GM12874 (cell line): ENCODE results near the gene MTCH1.
A peak's percentile ranks its signal among the peaks of the same experiment; 100 is the strongest.

Experiments
- TF ChIP-seq, protein P1 (sequence below): IDR thresholded peaks from 2 replicates; pipeline ENCODE4 v1.5.1; 2011; ENCODE audit warnings: low read depth, mild to moderate bottlenecking, control low read depth, low read length, moderate library complexity; ENCODE audit not compliant: insufficient read depth

Gene MTCH1

DNA sequence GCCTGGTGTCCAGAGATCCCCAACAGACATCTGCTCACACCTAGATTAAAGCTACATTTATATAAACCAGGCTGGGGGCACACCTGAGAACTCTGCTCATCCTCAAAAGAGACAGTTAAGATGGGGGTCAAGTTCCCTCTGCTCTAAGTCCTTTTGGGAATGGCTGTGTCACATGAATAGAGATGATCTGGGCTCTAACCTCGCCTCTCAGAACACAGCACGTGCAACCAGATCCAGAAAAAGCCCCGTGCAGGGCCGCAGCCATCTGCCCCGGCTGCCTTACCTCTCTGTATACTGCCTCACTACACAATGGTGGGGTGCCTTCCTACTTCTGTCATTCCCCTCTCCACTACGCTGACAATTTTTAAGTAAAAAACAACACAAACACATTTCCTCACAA is 5.9 kb downstream of the MTCH1 start:
- TF ChIP-seq, protein P1, sequence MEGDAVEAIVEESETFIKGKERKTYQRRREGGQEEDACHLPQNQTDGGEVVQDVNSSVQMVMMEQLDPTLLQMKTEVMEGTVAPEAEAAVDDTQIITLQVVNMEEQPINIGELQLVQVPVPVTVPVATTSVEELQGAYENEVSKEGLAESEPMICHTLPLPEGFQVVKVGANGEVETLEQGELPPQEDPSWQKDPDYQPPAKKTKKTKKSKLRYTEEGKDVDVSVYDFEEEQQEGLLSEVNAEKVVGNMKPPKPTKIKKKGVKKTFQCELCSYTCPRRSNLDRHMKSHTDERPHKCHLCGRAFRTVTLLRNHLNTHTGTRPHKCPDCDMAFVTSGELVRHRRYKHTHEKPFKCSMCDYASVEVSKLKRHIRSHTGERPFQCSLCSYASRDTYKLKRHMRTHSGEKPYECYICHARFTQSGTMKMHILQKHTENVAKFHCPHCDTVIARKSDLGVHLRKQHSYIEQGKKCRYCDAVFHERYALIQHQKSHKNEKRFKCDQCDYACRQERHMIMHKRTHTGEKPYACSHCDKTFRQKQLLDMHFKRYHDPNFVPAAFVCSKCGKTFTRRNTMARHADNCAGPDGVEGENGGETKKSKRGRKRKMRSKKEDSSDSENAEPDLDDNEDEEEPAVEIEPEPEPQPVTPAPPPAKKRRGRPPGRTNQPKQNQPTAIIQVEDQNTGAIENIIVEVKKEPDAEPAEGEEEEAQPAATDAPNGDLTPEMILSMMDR: no peak

DNA sequence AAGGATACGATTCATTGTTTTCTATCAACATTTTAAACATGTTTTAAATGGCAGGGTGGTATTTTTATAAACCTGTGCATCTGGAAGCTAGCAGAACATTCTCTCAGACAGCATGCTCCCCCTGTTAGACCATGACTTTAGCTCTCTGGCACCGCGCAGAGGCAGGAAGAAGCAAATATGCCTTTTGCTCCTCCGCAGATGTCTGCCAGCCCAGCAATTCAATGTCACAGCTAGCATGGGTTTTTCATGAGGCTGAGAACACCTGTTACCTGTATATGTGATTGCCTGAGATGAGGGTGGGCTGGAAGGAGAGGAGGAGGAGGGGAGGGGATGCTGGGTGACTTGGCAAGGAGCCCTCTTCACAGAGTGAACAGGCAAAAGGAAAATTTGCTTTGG is 6.7 kb downstream of the MTCH1 start:
- TF ChIP-seq, protein P1: peak; percentile 58; the same call in 1 of the 2 replicates

DNA sequence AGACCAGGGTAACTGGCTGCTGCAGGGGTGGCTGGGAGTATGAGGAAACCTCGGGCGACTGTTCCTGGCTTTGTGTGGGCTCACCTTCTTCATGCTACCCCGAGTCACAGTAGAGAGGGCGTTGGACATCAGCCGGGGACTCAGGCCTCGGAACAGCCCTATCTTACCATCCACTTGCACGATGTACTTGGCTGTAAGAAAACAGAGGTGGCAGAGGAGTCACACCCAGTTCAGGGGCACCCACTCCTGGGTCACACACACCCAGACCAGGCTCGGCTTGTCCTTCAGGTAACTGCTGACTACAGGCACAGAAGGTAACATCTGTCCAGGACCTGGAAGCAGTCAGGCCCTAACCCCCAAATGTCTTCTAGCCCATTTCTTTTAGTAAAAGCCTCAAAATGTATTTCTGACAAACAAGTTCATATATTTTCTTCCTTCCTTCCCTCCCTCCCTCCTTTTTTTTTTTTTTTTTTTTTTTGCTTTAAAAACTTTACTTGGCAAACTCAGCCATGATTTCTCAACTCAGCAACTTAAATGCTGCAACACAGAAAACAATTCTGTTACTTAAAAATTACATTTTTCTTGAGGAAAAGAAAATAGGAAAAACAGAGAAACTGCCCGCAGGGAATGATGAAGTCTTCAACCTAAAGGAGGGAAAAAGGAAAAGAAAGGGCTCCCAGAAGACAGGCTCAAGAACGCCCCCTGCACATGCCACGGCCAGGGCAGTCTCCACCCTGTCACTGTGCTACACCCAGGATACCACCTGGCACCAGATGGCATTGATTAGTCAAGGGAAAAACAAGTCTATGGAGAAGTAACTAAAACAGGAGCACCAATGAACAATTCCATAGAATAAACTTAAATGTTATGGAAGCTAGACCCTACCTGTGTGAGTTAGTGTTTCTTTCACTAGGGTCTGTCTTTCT is 7.3 kb downstream of the MTCH1 start:
- TF ChIP-seq, protein P1: no peak

DNA sequence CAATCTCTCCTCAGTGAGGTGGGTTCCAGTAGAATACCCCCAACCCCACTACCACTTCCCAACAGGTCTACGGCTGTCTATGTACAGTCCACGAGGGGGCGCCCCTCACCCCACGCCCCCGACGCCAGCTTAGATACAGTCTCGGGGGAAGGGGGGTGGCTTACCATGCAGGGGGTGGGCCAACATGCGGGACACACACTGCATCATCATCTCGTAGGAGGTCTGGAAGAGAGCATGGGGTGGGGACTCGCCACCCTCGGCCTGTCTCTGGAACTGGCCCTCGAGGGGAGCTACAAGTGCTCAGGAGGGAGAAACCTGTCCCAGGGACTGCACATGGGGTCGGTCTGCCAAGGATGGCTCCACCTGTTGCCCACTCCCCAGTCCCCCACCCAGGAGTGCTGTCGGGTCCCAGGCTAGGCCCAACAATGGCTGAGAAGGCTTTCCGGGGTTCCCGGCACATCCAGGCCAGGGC is 8.5 kb downstream of the MTCH1 start:
- TF ChIP-seq, protein P1: peak; percentile 60

DNA sequence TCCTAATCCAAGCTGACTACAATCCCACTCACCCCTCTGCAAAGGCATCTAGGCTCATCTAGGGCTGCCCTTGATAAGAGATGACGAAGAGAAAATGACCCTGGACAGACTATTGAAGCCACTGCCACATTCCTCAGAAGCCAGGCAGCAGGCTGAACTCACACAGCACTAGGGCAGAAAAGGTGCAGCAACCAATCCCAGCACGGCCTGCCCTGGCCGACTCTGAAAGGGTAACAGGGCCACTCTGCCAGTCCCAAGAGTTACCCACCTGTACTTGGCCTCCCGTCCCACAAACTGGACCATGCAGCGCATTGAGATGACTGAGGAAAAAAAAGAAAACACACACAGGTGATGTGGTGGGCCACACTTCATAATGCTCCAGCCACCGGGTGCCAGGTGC is 9.1 kb downstream of the MTCH1 start:
- TF ChIP-seq, protein P1: no peak

DNA sequence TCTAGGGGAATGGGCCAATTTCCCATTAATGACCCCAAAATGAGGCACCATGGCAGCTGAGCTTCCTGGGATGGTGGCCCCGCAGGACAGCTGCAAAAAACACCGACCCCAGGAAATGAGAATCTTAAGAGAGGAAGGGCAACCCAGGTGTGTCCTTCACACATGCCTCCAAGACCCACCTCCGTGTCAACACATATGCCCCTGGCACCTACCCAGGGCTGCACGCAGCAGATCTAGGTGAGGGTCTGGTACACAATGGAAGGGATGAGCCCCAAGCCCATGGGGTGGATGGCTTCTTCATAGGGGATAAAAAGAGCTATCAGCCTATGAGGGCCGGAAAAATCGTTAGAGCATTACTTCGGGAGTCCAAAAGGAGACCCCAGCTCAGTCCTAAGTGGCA is 9.5 kb downstream of the MTCH1 start:
- TF ChIP-seq, protein P1: no peak

DNA sequence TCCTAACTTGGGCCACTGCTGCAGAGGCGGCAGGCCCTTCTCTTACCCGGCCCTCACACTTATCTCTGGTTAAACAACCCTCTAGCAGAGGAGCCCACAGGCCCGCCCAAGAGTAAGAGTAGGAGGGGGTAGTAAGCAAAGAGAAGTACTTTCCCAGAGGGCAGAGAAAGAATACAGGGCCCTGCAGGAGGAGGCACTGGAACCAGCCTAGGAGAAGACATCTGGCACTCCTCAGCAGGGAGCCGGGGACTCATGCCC is 10.1 kb downstream of the MTCH1 start:
- TF ChIP-seq, protein P1: no peak
